Smooth muscle cell (in vitro differentiated cells): Measurements from ENCODE around the gene SLC28A1. TPM values are rescaled to one million over a fixed set of nuclear protein-coding genes. Genes with fewer than 3 reads are reported as not detected.

Source experiments
- DNase-seq: peaks from one replicate; lab custom pipeline; 2025; ENCODE audit not compliant: unreplicated experiment; lab: John Stamatoyannopoulos, UW
- H2AFZ ChIP-seq: fragments of 200-600 bp; sonication (generic); 2 replicates; pipeline ENCODE4 v1.6.0; 2016; ENCODE audit warnings: antibody characterized with exemption, low read depth, mild to moderate bottlenecking
- H3F3A ChIP-seq: fragments of 200-600 bp; sonication (generic); 2 replicates; pipeline ENCODE4 v1.6.0; 2017; ENCODE audit warnings: antibody characterized with exemption, low read depth
- H3K27ac ChIP-seq: fragments of 200-600 bp; sonication (generic); 2 replicates; pipeline ENCODE4 v1.5.1; 2016; ENCODE audit warnings: low read depth, mild to moderate bottlenecking
- H3K27me3 ChIP-seq: fragments of 200-600 bp; sonication (generic); 2 replicates; pipeline ENCODE4 v1.6.1; 2016; ENCODE audit warnings: low read depth, mild to moderate bottlenecking
- H3K36me3 ChIP-seq: fragments of 200-600 bp; sonication (generic); 2 replicates; pipeline ENCODE4 v1.5.1; 2016; ENCODE audit warnings: low read depth
- H3K4me1 ChIP-seq: fragments of 200-600 bp; sonication (generic); 2 replicates; pipeline ENCODE4 v1.5.1; 2016; ENCODE audit warnings: low read depth
- H3K4me2 ChIP-seq: fragments of 200-600 bp; sonication (generic); 2 replicates; pipeline ENCODE4 v1.6.0; 2016; ENCODE audit warnings: mild to moderate bottlenecking
- H3K4me3 ChIP-seq: fragments of 200-600 bp; sonication (generic); 2 replicates; pipeline ENCODE4 v1.5.1; 2016; ENCODE audit warnings: mild to moderate bottlenecking
- H3K79me2 ChIP-seq: fragments of 200-600 bp; sonication (generic); 2 replicates; pipeline ENCODE4 v1.6.0; 2016; ENCODE audit warnings: low read depth, mild to moderate bottlenecking
- H3K9ac ChIP-seq: fragments of 200-600 bp; sonication (generic); 2 replicates; pipeline ENCODE4 v1.6.0; 2016; ENCODE audit warnings: low read depth
- H3K9me3 ChIP-seq: fragments of 200-600 bp; sonication (generic); replicated peaks from 2 replicates; pipeline ENCODE4 v1.5.1; 2016; ENCODE audit warnings: low read depth
- H4K20me1 ChIP-seq: fragments of 200-600 bp; sonication (generic); 2 replicates; pipeline ENCODE4 v1.6.0; 2016; ENCODE audit warnings: low read depth
- CTCF ChIP-seq: fragments of 200-600 bp; sonication (generic); IDR thresholded peaks from 2 replicates; pipeline ENCODE4 v1.5.1; 2017; ENCODE audit warnings: borderline replicate concordance, mild to moderate bottlenecking, antibody characterized with exemption; ENCODE audit not compliant: insufficient read depth, poor library complexity, severe bottlenecking
- WGBS: methylation state at CpG from one replicate; pipeline ENCODE4 v1.1.7; 2016; ENCODE audit warnings: low lambda C conversion rate; 5-methylcytosine and 5-hydroxymethylcytosine counted together
- polyA plus RNA-seq: library from polyadenylated mRNA; unstranded; fragments of >200 nt; fragmentation: Nextera tagmentation; extraction: Ambion mirVana; gene quantifications from 2 replicates; pipeline ENCODE4 v1.2.1, GENCODE V29; 2016
- total RNA-seq: library from RNA; depleted of rRNA; stranded (reverse); fragments of >200 nt; gene quantifications from 2 replicates; pipeline ENCODE4 v1.2.3, GENCODE V29; 2014

SLC28A1 gene
- total and polyA plus RNA-seq, 2 experiments from 2014 or later, result 0.09 TPM; not detected in 1

- H3K4me1 ChIP-seq, result no peaks in the 10 kb centered on the region
- no peaks in the 10 kb centered on the region for H3F3A ChIP-seq
- no peaks in the 10 kb centered on the region for H3K27me3 ChIP-seq
- H4K20me1 ChIP-seq, result no peaks in the 10 kb centered on the region
- no peaks in the 10 kb centered on the region for H3K9me3 ChIP-seq
- H3K4me3 ChIP-seq, result no peak overlapping the region
- no peak for DNase-seq
- H3K79me2 ChIP-seq, result no peaks in the 10 kb centered on the region
- no peak for TF ChIP-seq CTCF
- H3K9ac ChIP-seq, result no peak overlapping the region
- H3K36me3 ChIP-seq, result no peaks in the 10 kb centered on the region
- no peak overlapping the region for H2AFZ ChIP-seq
- WGBS, result 94% methylated on average over 1 of the region's 1 CpG
- no peak overlapping the region for H3K4me2 ChIP-seq
- H3K27ac ChIP-seq, result no peak overlapping the region
Observed at GRCh38 chr15:84938726-84939125, 54.3 kb downstream of the SLC28A1 start.

GRCh38 chr15:84940399-84940798, 55.9 kb downstream of the SLC28A1 start:
- H3K27ac ChIP-seq, result no peak overlapping the region
- H3K4me1 ChIP-seq, result no peaks in the 10 kb centered on the region
- H3K4me2 ChIP-seq, result no peak overlapping the region
- no peaks in the 10 kb centered on the region for H3K36me3 ChIP-seq
- no peak overlapping the region for H2AFZ ChIP-seq
- no peaks in the 10 kb centered on the region for H3F3A ChIP-seq
- no peaks in the 10 kb centered on the region for H3K79me2 ChIP-seq
- no peak overlapping the region for H3K9ac ChIP-seq
- no peak overlapping the region for H3K4me3 ChIP-seq
- TF ChIP-seq CTCF, result no peak
- WGBS, result 94% methylated on average over 3 of the region's 3 CpGs
- H4K20me1 ChIP-seq, result no peaks in the 10 kb centered on the region
- H3K9me3 ChIP-seq, result no peaks in the 10 kb centered on the region
- no peaks in the 10 kb centered on the region for H3K27me3 ChIP-seq
- DNase-seq, result no peak

- H3K4me1 ChIP-seq, result no peaks in the 10 kb centered on the region
- H3K36me3 ChIP-seq, result no peaks in the 10 kb centered on the region
- no peaks in the 10 kb centered on the region for H3K79me2 ChIP-seq
- no peak overlapping the region for H3K4me3 ChIP-seq
- no peaks in the 10 kb centered on the region for H3F3A ChIP-seq
- DNase-seq, result no peak
- WGBS, result 93% methylated on average over 2 of the region's 2 CpGs
- no peaks in the 10 kb centered on the region for H4K20me1 ChIP-seq
- no peak overlapping the region for H3K9ac ChIP-seq
- TF ChIP-seq CTCF, result no peak
- no peaks in the 10 kb centered on the region for H3K27me3 ChIP-seq
- no peaks in the 10 kb centered on the region for H3K9me3 ChIP-seq
- no peak overlapping the region for H3K27ac ChIP-seq
- H3K4me2 ChIP-seq, result no peak overlapping the region
- H2AFZ ChIP-seq, result no peak overlapping the region
Observed at GRCh38 chr15:84942456-84942855, 58.0 kb downstream of the SLC28A1 start.

GRCh38 chr15:84944311-84944710, 59.8 kb downstream of the SLC28A1 start:
- Histone ChIP-seq H3K27ac (no peak overlapping the region), H3K4me2 (no peak overlapping the region)
- no peak for DNase-seq

More at GRCh38 chr15:84944311-84944710, 59.8 kb downstream of the SLC28A1 start:
- H3K9me3 ChIP-seq, result no peaks in the 10 kb centered on the region
- no peaks in the 10 kb centered on the region for H3K4me1 ChIP-seq
- no peaks in the 10 kb centered on the region for H3F3A ChIP-seq
- 89% methylated on average over 10 of the region's 10 CpGs for WGBS
- no peaks in the 10 kb centered on the region for H3K36me3 ChIP-seq
- no peaks in the 10 kb centered on the region for H4K20me1 ChIP-seq
- H3K79me2 ChIP-seq, result no peaks in the 10 kb centered on the region
- H3K27me3 ChIP-seq, result no peaks in the 10 kb centered on the region
- H3K9ac ChIP-seq, result no peak overlapping the region
- no peak for TF ChIP-seq CTCF
- H2AFZ ChIP-seq, result no peak overlapping the region
- H3K4me3 ChIP-seq, result no peak overlapping the region
